SU-DHL-6 (cell line): ENCODE measurements around the gene NAT9.

Experiments
- H2AFZ ChIP-seq: fragments of 200-600 bp; sonication (generic); 2 replicates; pipeline ENCODE4 v1.6.1; 2014; ENCODE audit warnings: low read depth, mild to moderate bottlenecking, moderate library complexity, mixed read lengths, antibody characterized with exemption, low read length; ENCODE audit not compliant: severe bottlenecking
- H3F3A ChIP-seq: fragments of 200-600 bp; shearing (Covaris generic); 2 replicates; pipeline ENCODE4 v1.6.0; 2016; ENCODE audit warnings: antibody characterized with exemption, mild to moderate bottlenecking; ENCODE audit not compliant: insufficient read depth
- H3K27ac ChIP-seq: fragments of 200-600 bp; sonication (generic); 2 replicates; pipeline ENCODE4 v1.5.1; 2016; ENCODE audit warnings: low read depth, mild to moderate bottlenecking, low read length, moderate library complexity, mixed read lengths
- H3K27me3 ChIP-seq: fragments of 200-600 bp; sonication (generic), shearing (Covaris generic); 2 replicates; pipeline ENCODE4 v1.6.0; 2014; ENCODE audit warnings: mild to moderate bottlenecking, low read length
- H3K36me3 ChIP-seq: fragments of 200-600 bp; sonication (generic); 2 replicates; pipeline ENCODE4 v1.6.1; 2014; ENCODE audit warnings: mild to moderate bottlenecking, low read length, mixed read lengths
- H3K4me2 ChIP-seq: fragments of 300-600, 200-600 bp; shearing (Covaris generic), sonication (generic); 2 replicates; pipeline ENCODE4 v1.6.0; 2014; ENCODE audit warnings: low read length, low read depth, mild to moderate bottlenecking; ENCODE audit not compliant: poor library complexity, severe bottlenecking
- H3K4me3 ChIP-seq: fragments of 200-600 bp; sonication (generic); 2 replicates; pipeline ENCODE4 v1.5.1; 2014; ENCODE audit warnings: antibody characterized with exemption, low read length, mild to moderate bottlenecking, mixed read lengths; ENCODE audit not compliant: insufficient read depth, poor library complexity, severe bottlenecking
- H3K79me2 ChIP-seq: fragments of 200-600 bp; sonication (generic); 2 replicates; pipeline ENCODE4 v1.6.1; 2014; ENCODE audit warnings: mild to moderate bottlenecking, low read length, moderate library complexity; ENCODE audit not compliant: insufficient read depth
- H3K9ac ChIP-seq: fragments of 200-600 bp; sonication (generic); 2 replicates; pipeline ENCODE4 v1.7.0; 2014; ENCODE audit warnings: mild to moderate bottlenecking, low read length
- H3K9me2 ChIP-seq: fragments of 200-600 bp; sonication (generic); replicated peaks from 2 replicates; pipeline ENCODE4 v1.6.1; 2014; ENCODE audit warnings: low read length; ENCODE audit not compliant: insufficient read depth
- H3K9me3 ChIP-seq: fragments of 200-600 bp; sonication (generic); 2 replicates; pipeline ENCODE4 v1.6.1; 2014; ENCODE audit warnings: low read length, mixed read lengths; ENCODE audit not compliant: insufficient read depth
- H4K20me1 ChIP-seq: fragments of 200-600 bp; sonication (generic); 2 replicates; pipeline ENCODE4 v1.6.1; 2014; ENCODE audit warnings: low read depth, mild to moderate bottlenecking, antibody characterized with exemption, low read length, moderate library complexity, mixed read lengths
- CTCF ChIP-seq: fragments of 200-600 bp; sonication (generic); IDR thresholded peaks from one replicate; pipeline ENCODE4 v1.5.1; 2017; ENCODE audit warnings: antibody characterized with exemption, mild to moderate bottlenecking, low read length, moderate library complexity; ENCODE audit not compliant: insufficient read depth, poor library complexity, severe bottlenecking
- EZH2phosphoT487 ChIP-seq: fragments of 200-600 bp; sonication (generic), shearing (Covaris generic); conservative IDR thresholded peaks from 2 replicates; pipeline ENCODE4 v1.6.1; 2018; ENCODE audit warnings: mild to moderate bottlenecking, antibody characterized with exemption, low read length, moderate library complexity, mixed read lengths

The NAT9 gene

GRCh38 chr17:74733365-74734122 lies 42.6 kb downstream of the NAT9 start:
- TF ChIP-seq EZH2phosphoT487 (no peak), CTCF (no peak)
- peaks cover 5% of the 10 kb centered on the region; the same call in 1 of the 2 replicates for H3K9me3 ChIP-seq
- H3K4me2 ChIP-seq: no peak overlapping the region

GRCh38 chr17:74732042-74732867 lies 43.9 kb downstream of the NAT9 start:
- H2AFZ ChIP-seq: no peak overlapping the region
- no peak overlapping the region for H3K9ac ChIP-seq
- TF ChIP-seq EZH2phosphoT487 (no peak), CTCF (no peak)
- H3K79me2 ChIP-seq: no peaks in the 10 kb centered on the region
- no peaks in the 10 kb centered on the region for H3K9me2 ChIP-seq
- no peak overlapping the region for H3K4me2 ChIP-seq
- no peak overlapping the region for H3K27ac ChIP-seq
- H3K9me3 ChIP-seq: peaks cover 11% of the 10 kb centered on the region; the same call in 1 of the 2 replicates
- H3F3A ChIP-seq: no peaks in the 10 kb centered on the region
- no peaks in the 10 kb centered on the region for H3K36me3 ChIP-seq
- no peaks in the 10 kb centered on the region for H4K20me1 ChIP-seq
- H3K27me3 ChIP-seq: no peaks in the 10 kb centered on the region
- H3K4me3 ChIP-seq: no peak overlapping the region

More at GRCh38 chr17:74733365-74734122, 42.6 kb downstream of the NAT9 start:
- Histone ChIP-seq H3F3A (no peaks in the 10 kb centered on the region), H3K79me2 (no peaks in the 10 kb centered on the region), H4K20me1 (no peaks in the 10 kb centered on the region), H3K36me3 (no peaks in the 10 kb centered on the region), H3K9me2 (no peaks in the 10 kb centered on the region), H3K9ac (no peak overlapping the region), H3K4me3 (no peak overlapping the region), H3K27ac (no peak overlapping the region), H2AFZ (no peak overlapping the region), H3K27me3 (no peaks in the 10 kb centered on the region)

GRCh38 chr17:74731347-74731605 lies 44.9 kb downstream of the NAT9 start:
- H4K20me1 ChIP-seq: no peaks in the 10 kb centered on the region
- no peak overlapping the region for H2AFZ ChIP-seq
- H3K27ac ChIP-seq: no peak overlapping the region
- no peaks in the 10 kb centered on the region for H3K36me3 ChIP-seq
- no peak overlapping the region for H3K4me2 ChIP-seq
- no peaks in the 10 kb centered on the region for H3K9me2 ChIP-seq
- no peak overlapping the region for H3K9ac ChIP-seq
- peaks cover 11% of the 10 kb centered on the region; the same call in 1 of the 2 replicates for H3K9me3 ChIP-seq
- H3F3A ChIP-seq: no peaks in the 10 kb centered on the region
- H3K79me2 ChIP-seq: no peaks in the 10 kb centered on the region
- no peak overlapping the region for H3K4me3 ChIP-seq
- H3K27me3 ChIP-seq: no peaks in the 10 kb centered on the region
- TF ChIP-seq CTCF (no peak), EZH2phosphoT487 (no peak)
